Measurements from ENCODE around the gene HOXA7.

The HOXA7 gene

DNA sequence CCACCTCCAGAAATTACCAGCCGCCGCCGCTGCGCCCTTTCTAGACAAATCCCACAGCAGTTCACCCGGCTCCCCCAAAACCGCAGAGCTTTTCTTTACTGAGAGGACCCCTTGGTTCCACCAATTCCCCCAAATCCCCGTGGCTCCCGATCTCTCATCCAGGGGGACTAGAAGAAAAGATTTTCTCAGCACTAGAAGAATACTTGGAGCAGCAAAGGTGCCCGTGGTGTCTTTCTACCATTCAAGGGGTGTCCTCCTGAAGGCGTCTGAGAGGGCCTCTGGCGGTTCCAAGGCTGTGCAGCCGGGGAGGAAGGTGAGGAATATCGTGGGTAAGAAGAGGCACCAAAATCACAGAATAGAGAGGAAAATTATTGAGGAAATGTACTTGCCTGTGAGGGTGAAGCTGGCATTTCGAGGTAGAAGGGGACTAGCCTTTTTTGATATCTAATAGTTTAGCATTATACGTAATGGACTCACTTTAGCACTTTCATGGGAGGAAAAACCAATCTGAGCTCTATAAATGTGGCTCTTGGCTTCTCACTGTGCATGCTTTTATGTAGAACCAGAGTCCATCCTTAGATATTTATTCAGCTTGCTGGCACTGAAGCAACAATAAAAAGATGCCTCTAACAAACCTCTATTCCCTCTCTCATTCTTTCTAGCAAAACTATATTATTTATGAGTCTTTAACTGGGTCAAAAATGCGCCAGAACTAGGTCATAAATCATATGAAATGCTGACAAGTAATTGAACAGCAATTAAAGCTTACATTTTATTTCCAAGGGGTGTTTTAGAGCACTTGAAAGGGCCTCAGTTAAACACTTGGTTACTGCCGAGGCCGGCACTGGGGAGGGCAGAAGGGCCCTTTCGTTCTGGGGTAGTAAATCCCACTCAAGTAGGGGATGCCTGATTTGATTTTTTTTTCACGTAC, 40.2 kb downstream of the HOXA7 start:
- no peak for DNase-seq

DNA sequence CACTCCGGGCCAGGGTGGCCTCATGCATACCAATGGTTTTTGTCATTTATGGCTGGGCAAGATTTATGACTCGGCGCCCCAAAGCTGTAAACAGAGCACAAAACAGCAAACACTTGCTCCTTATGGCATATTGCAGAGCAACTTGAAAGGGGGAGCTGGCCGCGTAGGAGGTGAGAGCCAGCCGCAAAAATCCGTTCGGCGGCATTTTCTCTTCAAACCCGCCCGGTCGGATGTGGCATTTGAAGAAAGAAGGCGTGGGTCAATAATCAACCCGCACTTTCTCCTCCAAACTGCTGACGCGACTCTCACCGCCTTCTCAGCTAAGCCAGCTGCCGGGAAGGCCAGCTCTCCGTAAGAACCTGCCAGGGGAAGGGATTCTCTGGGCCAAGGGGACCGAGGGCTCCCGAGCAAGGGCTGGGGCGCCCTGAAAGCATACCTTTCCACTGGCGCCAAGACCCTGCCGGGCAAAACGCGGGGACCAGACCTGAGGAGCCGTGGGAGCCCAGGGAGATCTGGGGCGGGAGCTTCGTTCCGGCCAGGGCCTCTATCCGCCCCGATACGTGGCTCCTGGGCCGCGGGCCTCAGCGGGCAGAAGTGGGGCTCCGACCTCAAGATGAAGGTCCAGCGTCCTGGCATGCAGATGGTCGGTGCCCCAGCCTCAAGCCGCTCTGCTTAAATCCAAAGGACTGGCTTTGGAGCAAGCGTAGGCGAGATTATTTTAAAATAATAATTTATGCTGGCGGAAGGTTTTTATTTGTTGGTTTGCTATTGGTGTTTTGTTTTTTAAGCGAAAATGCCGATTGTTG, 41.1 kb downstream of the HOXA7 start:
- DNase-seq: no peak

DNA sequence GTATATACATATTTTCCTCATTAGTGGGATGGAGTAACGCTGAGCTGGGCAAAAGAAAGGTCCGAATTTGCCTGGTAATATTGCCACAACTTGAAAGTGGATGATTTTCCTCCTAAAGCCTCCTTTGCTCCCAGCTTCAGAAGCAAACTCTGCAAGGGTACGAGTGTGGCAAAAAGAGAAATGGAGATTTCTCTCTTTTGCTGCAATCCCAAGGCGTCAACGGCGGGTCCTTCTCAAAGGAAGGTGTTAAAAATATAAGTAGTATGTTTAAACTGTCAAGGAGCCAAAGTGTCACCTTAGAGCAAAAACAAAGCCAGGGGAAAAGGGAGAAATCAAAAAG, 41.6 kb downstream of the HOXA7 start:
- DNase-seq: no peak

DNA sequence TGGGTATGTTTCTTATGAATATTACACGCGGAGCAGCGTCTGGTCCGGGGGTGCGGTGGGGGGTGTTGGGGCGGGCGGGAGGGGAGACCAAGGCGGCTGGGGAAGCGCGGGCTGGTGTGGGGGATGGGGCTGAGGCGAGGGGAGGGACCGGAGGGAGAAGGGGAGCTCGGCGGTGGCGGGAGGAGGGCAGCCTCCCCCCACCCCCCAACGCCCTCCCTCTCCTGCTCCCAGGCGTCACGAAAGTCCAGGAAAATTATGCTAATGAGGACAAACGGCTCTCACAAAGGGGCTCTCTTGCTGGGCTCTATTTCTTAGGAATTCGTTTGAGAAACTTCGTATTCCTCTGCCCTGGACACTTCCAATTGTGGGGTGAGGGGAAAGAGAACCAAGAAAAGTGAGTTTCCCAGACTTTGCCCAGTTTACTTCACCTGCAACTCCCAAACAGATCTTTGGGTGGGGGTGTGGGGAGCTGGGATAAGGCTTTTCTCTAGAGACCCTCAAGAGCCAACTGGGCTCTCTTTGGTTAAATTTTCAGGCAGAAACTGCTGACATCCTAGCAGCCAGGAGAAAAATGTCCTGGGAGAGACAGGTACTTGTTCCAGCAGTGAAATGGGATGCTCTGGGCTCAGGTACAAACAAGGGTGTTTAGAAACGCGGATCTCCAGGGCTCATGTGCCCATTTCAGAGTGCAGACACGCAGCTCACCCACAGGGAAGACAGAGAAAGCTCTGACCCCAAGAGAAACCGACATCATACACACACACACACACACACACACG, 42.3 kb downstream of the HOXA7 start:
- no peak for DNase-seq

DNA sequence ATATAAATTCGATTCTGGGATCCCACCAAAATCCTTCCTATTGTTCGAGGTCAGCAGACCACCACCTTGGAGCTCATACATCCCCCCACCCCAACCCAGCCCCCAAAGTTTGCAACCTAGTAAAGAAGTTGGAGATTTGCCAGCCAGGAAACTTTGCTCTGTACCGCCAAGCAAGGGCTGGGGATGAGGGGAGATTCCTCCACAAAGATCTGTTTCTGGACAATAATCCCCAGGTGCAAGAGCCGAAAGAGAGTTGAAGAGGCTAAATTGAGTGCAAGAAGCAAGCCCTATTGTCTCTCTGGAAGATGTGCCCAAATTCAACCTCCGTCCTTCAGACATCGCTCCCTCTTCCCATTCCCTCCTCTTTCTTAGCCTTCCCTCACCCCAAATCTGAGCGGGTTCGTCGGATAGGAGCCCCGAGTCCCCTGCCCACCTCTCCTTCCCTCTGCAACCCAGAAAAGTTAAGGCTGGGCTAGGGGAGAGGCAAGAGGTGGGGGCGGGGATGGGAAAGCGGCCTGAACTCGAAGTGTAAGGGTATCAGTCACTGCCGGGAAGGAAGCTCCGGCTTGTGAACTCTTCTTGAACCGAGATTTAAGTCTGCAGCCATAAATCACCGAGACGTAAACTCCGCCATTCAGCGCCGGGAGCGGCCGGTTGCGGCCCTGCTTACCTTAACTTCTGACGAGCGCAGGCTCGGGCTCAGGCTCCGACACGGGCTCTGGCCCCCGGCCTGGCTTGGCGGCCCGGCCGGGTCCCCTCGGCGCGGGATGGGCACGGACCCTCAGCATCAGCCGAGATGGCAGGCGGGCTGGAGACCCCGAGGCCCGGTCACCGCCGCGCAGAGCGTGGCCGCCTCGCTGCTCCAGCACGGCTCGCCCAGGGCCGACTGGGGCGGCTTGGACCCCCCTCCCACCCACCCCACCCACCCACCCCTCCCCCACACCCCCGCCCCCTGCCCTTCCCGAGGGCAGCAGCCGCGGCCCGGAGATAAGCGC, 43.2 kb downstream of the HOXA7 start:
- DNase-seq: no peak

DNA sequence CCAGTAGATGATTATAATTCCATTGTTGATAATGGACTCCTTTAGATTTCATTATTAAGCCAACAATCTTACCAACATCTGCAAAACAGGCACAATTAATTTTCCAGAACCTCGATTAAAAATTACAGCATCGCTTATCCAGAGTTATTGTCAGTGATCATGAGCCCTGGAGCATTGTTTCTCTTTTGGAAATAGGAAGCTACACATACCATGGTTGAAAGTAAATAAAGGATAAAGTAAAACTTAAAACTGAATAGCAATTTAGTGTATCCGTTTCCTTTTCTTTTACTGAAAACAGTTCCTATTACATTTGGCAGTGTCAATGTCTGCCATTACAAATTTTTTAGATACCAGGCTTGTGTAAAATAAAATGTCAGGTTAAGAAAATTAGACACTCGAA, 44.1 kb downstream of the HOXA7 start:
- no peak for DNase-seq

DNA sequence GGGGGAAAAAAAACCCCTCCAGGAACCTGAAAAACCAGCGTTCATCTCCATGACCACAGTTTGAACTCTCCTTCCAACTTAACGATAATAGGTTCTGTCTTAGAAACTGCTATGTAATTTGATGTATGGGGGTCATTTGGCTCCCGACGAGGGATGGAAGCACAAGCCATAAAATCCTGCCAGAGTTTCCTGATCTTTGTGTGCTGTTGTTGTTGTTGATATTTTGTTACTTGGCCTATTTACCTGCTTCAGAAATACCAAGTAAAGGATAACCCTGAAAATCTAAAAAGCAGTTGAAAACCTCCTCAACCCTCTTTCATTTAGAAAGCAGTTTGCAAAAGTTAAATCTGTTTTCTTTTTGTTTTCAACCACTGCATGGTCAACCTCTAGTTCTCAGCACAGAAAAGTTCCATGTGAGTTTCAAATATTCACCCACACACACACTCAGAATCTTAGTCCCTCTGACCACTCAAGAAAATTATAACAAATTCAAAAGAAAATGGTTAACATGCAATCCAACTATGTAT, 44.7 kb downstream of the HOXA7 start:
- DNase-seq: no peak

DNA sequence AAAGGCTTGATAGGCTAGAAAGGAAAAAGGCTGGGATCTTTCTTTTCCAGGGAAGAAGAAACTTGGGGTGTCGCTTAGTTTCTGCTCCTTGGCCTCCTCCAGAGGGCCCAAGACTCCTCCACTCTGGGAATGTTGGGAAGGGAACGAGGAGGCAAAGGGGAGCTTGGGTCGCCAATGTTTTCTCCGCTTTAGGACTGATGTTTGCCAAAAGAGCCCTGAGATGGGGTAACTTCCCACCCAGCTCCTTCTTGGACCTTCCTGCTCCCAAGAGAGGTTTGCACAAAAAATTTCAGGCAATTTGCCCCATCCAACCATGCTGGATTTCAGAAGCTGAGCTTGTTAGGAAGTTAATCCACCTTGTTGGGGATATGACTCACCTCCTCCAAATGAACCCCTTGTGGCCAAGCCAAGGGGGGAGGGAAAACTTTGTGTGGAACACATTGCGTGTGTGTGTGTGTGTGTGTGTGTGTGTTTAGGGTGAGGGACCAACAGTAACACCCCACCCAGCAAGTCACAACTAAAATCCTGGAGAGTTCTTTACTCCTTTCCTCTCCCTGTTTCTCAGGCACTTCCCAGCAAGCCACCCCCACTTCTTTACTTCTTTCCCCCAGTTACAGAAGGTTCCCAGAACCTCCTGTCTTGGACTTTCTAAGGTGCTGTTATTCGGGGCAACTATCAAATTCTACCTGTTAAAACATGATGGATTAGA, 45.3 kb downstream of the HOXA7 start:
- DNase-seq: no peak

DNA sequence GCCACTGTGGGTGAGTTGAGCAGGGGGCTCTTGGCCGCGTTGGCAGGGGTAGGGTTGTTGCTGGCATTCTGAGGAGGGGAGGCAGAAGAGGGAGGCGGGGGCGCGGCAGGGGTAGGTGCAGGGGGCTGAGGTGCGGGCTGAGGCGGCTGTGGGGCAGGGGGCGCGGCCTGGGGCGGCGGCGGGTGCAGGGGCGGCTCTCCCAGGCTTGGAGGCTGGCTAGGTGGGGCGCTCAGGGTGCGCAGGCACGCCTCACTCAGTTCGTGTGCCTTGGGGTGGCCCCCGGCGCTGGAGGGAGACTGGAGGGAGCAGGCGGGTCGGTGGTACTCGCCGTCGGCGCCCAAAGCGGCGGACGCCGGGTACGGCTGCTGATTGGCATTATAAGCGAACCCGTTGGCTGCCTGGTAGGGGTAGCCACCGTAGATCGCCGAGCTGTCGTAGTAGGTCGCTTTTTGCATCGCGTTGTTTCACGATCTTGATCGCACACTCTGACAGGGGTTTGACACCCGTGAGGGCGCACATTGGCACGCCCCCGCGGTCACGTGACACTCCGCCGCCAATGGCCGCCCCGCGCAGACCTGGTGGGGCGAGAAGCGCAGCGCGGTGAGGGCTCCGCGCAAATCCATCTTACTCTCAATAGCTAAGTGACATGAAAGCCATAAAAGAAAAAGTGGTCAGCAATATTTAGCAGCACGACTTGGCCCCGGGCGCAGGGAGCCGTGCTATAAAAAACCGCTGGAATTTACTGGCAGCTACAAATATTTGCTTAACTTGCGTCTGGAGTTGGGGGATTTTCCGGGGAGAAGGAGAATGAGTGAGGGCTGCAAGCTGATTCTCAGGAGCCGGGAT, 46.1 kb downstream of the HOXA7 start:
- no peak for DNase-seq

DNA sequence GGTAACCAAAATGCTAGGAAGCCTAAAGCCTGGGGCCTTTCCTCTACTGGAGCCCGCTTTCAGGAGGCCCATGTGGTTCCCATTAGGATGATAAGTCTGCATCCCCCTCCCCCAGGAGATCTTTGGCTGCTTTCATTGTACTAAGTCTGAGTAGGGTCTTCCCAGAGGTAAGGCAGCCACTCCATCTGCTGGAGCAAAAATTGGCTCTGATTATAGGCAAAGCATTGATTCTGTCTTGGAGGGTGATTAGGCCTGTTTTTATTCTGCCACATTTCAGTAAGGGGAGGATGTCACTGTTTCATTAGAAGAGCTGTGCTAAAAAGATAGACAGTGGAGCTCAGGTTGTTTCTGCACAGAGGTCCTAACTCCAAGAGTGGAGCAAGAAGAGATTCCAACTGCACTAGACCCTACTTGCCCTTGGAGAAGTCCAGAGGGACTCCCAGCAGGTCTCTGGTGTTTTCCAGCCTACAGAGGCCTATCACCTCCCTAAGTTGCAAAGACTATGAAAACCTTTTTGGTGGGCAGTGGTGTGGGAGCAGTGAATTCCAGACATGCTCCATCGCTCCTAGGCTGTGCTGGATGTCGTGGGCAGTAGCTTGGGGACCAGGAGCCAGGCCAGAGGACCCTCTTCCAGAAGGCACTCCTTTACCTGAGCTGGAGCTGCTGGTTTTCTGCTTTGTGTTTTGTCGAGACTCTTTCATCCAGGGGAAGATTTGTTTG, 46.8 kb downstream of the HOXA7 start:
- no peak for DNase-seq

DNA sequence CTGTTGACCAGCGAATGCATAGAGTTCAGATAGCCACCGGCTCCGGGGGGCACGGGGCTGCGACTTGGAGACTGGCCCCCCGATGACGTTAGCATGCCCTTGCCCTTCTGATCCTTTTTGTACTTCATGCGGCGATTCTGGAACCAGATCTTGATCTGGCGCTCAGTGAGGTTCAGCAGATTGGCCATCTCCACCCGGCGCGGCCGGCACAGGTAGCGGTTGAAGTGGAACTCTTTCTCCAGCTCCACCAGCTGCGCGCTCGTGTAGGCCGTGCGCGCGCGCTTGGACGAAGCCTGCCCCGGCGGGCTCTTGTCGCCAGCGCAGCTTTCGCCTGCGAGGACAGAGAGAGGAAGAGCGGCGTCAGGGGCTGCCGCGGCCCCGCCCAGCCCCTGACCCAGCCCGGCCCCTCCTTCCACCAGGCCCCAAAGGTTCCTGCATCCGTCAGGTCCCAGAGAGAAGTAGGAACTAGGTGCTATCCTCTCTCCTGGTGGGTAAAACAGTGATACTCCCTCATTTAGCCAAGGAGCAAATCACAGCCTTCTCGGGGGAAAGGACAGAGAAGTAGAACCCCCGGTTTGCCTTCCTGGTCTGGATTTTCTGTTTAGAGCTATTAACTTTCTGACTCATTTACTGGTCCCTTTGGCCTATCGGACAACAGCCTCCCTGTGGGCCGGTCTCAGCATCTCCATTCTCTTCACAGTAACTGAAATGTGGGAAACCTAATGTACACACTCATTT, 47.9 kb downstream of the HOXA7 start:
- DNase-seq: no peak

DNA sequence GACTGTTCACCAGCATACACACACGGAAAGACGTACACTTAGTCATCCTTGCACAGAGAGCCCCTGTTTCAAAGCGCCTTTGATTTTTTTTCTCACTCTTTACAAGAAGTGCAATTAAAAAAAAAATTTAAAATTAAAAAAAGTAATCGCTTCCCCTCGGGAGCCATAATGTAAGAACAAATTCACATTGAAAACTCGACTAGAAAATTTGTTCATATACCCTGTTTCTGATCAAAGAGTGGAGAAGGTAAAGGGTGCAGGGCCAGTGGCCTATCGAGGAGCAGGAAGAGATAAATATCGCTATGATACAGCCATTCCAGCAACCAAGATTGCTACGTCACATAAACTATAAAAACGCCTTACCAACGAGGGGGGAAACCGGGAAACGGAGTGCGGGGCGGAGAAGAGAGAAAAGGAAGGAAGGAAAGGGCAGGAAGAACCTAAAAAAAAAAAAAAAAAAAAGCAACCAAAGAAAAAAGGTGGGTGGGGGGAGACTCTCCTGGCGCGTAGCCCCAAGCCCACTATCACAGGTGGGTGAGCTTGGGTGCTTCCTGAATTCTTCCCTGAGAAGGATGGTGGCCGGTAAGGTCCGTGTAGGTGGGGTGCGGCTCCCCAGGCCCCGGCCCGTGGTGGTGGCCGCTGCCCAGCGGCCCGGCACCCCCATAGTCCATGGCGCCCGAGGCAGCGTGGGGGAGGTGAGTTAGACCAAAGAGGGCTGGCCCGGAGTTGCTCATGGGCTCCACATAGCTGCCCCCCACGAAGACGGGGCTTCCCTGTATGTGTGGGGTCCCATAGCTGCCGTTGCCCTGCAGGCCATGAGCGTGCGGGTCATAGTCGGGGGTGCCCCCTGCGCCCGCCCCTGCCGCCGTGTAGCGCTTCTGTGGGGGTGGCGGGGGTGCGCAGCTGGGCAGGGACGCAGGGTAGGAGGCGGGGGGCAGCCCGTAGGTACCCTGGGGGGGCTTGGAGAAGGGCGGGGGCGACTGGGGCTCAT, 48.8 kb downstream of the HOXA7 start:
- DNase-seq: no peak

DNA sequence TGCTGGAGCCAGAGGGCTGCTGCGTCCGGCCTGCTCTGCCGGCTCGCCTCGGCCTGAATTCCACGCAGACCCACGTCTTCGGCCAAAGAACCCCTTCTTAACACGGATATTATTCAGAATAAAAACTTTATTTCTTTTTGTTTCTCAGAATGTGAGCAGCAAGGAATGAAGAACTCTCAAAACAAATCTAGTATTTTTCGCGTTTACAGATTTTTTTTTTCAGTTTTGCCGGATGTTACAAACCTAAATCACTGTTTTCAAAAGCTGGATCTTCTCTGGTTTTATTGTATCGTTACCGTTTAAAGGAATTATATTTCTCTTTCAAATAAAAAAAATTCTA, 49.6 kb downstream of the HOXA7 start:
- no peak for DNase-seq

DNA sequence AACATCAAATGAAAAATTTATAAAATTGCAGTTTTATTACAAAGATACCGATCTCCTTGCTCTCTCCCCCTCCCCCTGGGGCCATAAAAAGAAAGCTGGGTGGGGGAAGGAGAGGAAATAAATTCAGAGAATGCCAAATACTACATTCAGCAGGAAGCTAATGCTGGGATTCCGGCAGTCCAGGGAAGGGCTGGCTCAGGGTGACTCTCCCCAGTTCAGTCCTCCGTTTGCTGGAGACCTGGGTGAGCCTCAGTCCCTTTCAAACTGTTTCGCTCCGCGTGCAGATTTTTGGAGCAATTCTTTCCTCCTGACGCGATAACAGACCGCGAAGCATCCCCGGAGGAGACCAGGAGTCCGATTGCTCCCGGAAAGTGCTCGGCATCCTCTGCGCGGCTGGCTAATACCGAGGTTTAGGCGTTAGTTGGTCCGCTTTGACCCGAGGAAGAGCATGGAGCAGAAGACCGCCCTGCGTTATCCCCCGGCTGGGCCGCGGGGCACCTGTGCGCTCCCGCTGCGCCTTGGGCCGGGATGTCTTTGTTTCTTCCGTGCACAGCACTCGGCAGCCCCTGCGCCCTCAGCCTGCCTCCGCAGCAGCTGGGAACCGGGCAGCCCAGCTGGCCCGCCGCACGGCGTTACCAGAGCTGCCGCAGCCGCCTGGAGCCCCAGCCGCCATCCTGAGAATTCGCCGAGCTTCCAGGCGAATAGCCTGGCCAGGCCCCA, 50.1 kb downstream of the HOXA7 start:
- no peak for DNase-seq

DNA sequence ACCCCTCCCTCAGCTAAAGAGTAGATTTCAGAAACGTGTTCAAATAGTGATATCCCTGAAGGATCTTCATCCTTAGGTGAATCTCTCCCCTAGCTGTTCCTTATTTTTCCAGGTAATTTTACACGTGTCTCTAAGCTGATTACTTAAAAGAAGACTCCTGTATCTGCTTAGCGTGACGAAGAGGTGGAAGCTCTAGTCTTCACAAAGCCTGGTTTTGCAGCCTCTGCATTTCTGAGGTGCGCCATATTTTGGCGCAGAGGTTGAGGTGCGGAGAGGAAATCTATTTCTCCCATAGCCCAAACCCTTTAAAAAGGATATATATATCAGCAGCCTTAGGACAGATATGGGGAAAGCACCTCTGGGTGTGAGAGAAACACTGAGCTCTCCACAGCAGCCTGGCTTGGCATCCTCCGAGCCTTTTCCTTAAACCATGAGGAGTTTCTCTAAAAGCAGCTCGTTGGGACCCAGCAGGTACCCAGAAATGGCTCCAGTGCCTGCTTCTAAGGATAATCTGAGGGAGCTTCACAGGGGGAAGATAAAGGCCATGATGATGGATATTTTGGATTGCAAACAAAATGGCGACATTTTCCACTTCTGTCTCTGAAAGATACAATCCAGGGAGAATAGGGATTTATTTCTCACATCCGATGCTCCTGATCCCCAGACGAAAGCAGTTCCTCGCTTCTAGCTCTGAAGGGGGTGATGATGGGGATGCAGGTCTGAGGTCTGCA, 51.0 kb downstream of the HOXA7 start:
- DNase-seq: no peak

Measured in stimulated activated CD4-positive, alpha-beta T cell treated with anti-CD3 and anti-CD28 coated beads, Interleukin-2, amount 100 ng/mL, for 24 hours (primary cell).